Measurements from ENCODE around the gene CLEC4E.
"Not testable (repeated sequence)": the region's sequence is repeated elsewhere in the genome, so short reads cannot be mapped to it uniquely, and the experiment has no call there.

The CLEC4E gene, protein sequence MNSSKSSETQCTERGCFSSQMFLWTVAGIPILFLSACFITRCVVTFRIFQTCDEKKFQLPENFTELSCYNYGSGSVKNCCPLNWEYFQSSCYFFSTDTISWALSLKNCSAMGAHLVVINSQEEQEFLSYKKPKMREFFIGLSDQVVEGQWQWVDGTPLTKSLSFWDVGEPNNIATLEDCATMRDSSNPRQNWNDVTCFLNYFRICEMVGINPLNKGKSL

DNA sequence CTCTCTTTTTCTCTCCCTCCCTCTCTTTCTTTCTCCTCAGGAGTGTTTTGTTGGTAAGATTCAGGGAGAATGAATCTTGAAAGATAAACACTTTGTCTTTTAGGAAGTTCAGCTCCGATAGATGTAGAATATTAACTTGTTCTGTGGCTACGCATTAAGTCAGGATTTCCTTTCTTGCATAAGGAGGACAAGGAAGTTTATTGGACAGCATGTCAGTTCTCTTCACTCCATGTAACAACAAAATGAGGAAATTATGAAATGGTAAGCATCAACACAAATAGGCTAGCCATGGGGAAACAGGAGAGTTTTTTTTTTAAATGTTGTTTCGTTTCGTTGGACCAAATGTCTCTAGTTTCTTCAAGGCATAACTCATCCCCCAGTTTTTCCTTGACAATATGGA, at the start of gene CLEC4E:
Gene CLEC4E, minus strand, starts transcription at position 75 of the 400 bp plus-strand sequence. CDS start 108 bp downstream, outside the sequence.
- not testable (repeated sequence) for H3K4me1 ChIP-seq (ENCODE audit: insufficient read depth, low read length, poor library complexity, severe bottlenecking); H3K79me2 ChIP-seq (ENCODE audit: insufficient read depth, low read length); H3K27me3 ChIP-seq (ENCODE audit: insufficient read depth, low read length, poor library complexity, severe bottlenecking); H3K4me2 ChIP-seq (ENCODE audit: low read depth, low read length, poor library complexity, severe bottlenecking); H3K9me2 ChIP-seq (replicated peaks; ENCODE audit: low read depth, low read length); H4K20me1 ChIP-seq (ENCODE audit: insufficient read depth, low read length, poor library complexity, severe bottlenecking); H3F3A ChIP-seq (ENCODE audit: low read depth); H3K9me3 ChIP-seq (ENCODE audit: insufficient read depth, low read depth, low read length); H3K9ac ChIP-seq (ENCODE audit: low read depth, low read length, poor library complexity, severe bottlenecking); H3K4me3 ChIP-seq (ENCODE audit: low read length, poor library complexity, severe bottlenecking); H3K36me3 ChIP-seq (ENCODE audit: insufficient read depth, low read length); H2AFZ ChIP-seq (ENCODE audit: low read length)

DNA sequence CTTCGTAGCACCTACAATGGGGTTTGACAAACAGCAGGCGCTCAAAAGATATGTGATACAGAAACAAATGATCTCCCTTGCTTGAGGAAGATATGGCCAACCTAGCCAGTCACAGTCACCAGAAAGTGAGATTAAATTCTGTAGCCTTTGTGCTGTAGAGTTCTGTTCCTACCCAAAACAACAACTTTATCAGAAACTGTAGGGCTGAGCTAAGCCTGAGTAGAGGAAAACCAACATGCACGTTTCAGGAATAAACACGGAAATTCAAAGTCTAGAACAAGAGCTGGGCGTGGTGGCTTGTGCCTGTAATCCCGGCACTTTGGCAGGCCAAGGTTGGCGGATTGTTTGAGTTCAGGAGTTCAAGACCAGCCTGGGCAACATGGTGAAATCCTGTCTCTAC, 49.0 kb upstream of the CLEC4E start:
- no peak for TF ChIP-seq EZH2phosphoT487 (IDR thresholded peaks at IDR 0.05; ENCODE audit: borderline replicate concordance)
- TF ChIP-seq, protein P1, sequence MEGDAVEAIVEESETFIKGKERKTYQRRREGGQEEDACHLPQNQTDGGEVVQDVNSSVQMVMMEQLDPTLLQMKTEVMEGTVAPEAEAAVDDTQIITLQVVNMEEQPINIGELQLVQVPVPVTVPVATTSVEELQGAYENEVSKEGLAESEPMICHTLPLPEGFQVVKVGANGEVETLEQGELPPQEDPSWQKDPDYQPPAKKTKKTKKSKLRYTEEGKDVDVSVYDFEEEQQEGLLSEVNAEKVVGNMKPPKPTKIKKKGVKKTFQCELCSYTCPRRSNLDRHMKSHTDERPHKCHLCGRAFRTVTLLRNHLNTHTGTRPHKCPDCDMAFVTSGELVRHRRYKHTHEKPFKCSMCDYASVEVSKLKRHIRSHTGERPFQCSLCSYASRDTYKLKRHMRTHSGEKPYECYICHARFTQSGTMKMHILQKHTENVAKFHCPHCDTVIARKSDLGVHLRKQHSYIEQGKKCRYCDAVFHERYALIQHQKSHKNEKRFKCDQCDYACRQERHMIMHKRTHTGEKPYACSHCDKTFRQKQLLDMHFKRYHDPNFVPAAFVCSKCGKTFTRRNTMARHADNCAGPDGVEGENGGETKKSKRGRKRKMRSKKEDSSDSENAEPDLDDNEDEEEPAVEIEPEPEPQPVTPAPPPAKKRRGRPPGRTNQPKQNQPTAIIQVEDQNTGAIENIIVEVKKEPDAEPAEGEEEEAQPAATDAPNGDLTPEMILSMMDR (conservative IDR thresholded peaks at IDR 0.05; ENCODE audit: low read length): no peak
- H3K4me1 ChIP-seq (ENCODE audit: insufficient read depth, low read length, poor library complexity, severe bottlenecking): peaks cover 5% of the 10 kb centered on the region
- H3K9me2 ChIP-seq (replicated peaks; ENCODE audit: low read depth, low read length): no peaks in the 10 kb centered on the region
- no peak overlapping the region for H3K4me2 ChIP-seq (ENCODE audit: low read depth, low read length, poor library complexity, severe bottlenecking)
- H4K20me1 ChIP-seq (ENCODE audit: insufficient read depth, low read length, poor library complexity, severe bottlenecking): no peaks in the 10 kb centered on the region
- no peaks in the 10 kb centered on the region for H3K9me3 ChIP-seq (ENCODE audit: insufficient read depth, low read depth, low read length)
- H3K27me3 ChIP-seq (ENCODE audit: insufficient read depth, low read length, poor library complexity, severe bottlenecking): no peaks in the 10 kb centered on the region
- no peak overlapping the region for H2AFZ ChIP-seq (ENCODE audit: low read length)
- no peak overlapping the region for H3K4me3 ChIP-seq (ENCODE audit: low read length, poor library complexity, severe bottlenecking)
- no peaks in the 10 kb centered on the region for H3F3A ChIP-seq (ENCODE audit: low read depth)
- H3K9ac ChIP-seq (ENCODE audit: low read depth, low read length, poor library complexity, severe bottlenecking): no peak overlapping the region
- no peaks in the 10 kb centered on the region for H3K36me3 ChIP-seq (ENCODE audit: insufficient read depth, low read length)
- no peaks in the 10 kb centered on the region for H3K79me2 ChIP-seq (ENCODE audit: insufficient read depth, low read length)

DNA sequence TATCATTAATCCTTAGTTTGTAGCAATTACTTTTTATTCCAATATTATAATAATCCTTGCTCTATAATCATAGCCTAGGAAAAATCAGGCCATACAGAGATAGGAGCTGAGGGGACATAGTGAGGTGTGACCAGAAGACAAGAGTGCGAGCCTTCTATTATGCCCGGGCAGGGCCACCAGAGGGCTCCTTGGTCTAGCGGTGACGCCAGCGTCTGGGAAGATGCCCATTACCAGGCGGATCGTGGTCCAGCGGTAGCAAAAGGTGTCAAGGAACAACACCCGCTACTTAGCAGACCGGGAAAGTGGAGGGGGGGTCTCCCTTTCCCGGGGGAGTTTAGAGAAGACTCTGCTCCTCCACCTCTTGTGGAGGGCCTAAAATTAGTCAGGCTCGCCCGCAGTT, 43.8 kb upstream of the CLEC4E start:
- not testable (repeated sequence) for H3K9ac ChIP-seq (ENCODE audit: low read depth, low read length, poor library complexity, severe bottlenecking); H3K9me3 ChIP-seq (ENCODE audit: insufficient read depth, low read depth, low read length); H3K27me3 ChIP-seq (ENCODE audit: insufficient read depth, low read length, poor library complexity, severe bottlenecking); H3K4me3 ChIP-seq (ENCODE audit: low read length, poor library complexity, severe bottlenecking); H3K9me2 ChIP-seq (replicated peaks; ENCODE audit: low read depth, low read length); H4K20me1 ChIP-seq (ENCODE audit: insufficient read depth, low read length, poor library complexity, severe bottlenecking); H3F3A ChIP-seq (ENCODE audit: low read depth); H3K79me2 ChIP-seq (ENCODE audit: insufficient read depth, low read length); H2AFZ ChIP-seq (ENCODE audit: low read length); H3K4me1 ChIP-seq (ENCODE audit: insufficient read depth, low read length, poor library complexity, severe bottlenecking); H3K36me3 ChIP-seq (ENCODE audit: insufficient read depth, low read length); H3K4me2 ChIP-seq (ENCODE audit: low read depth, low read length, poor library complexity, severe bottlenecking)

DNA sequence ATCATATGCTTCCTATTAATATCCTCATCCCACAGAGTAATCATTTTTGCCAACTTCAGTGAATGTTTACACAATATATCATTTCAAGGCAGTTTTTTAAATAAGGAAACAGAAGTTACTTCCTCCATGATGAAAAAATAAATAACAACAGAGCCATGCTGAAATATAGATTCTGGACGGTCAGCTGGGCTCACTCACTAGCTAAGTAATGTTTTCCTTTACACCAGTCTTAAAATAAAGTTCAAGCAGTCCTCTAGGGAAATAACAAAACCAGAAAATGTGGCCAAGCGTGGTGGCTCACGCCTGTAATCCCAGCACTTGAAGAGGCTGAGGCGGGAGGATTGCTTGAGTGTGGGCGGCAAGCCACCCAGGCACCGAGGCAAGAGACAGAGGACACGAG, 43.3 kb upstream of the CLEC4E start:
- Histone ChIP-seq H3K27me3 (ENCODE audit: insufficient read depth, low read length, poor library complexity, severe bottlenecking) (no peaks in the 10 kb centered on the region), H3K9me2 (replicated peaks; ENCODE audit: low read depth, low read length) (no peaks in the 10 kb centered on the region), H2AFZ (ENCODE audit: low read length) (no peak overlapping the region), H3K4me1 (ENCODE audit: insufficient read depth, low read length, poor library complexity, severe bottlenecking) (peaks cover 6% of the 10 kb centered on the region), H3K9me3 (ENCODE audit: insufficient read depth, low read depth, low read length) (no peaks in the 10 kb centered on the region), H4K20me1 (ENCODE audit: insufficient read depth, low read length, poor library complexity, severe bottlenecking) (no peaks in the 10 kb centered on the region), H3F3A (ENCODE audit: low read depth) (no peaks in the 10 kb centered on the region), H3K4me3 (ENCODE audit: low read length, poor library complexity, severe bottlenecking) (no peak overlapping the region), H3K4me2 (ENCODE audit: low read depth, low read length, poor library complexity, severe bottlenecking) (no peak overlapping the region), H3K36me3 (ENCODE audit: insufficient read depth, low read length) (no peaks in the 10 kb centered on the region), H3K79me2 (ENCODE audit: insufficient read depth, low read length) (no peaks in the 10 kb centered on the region), H3K9ac (ENCODE audit: low read depth, low read length, poor library complexity, severe bottlenecking) (no peak overlapping the region)
- TF ChIP-seq, protein P1 (conservative IDR thresholded peaks at IDR 0.05; ENCODE audit: low read length): no peak
- no peak for TF ChIP-seq EZH2phosphoT487 (IDR thresholded peaks at IDR 0.05; ENCODE audit: borderline replicate concordance)

Measured in Loucy (cell line).